Measurements from ENCODE around the gene NRG2.

GRCh38 chr5:139898981-139899380 lies 144.1 kb downstream of the NRG2 start:
- no peak for TF ChIP-seq CTCF (IDR thresholded peaks at IDR 0.05)
- TF ChIP-seq POLR2A (IDR thresholded peaks at IDR 0.05), result no peak

Measured in body of pancreas (tissue), 4 donors.